ENCODE data around the gene PRPH2.

- TF ChIP-seq CTCF (IDR thresholded peaks at IDR 0.05; ENCODE audit: insufficient read depth, low read depth, low read length): no peak
- TF ChIP-seq EZH2 (IDR thresholded peaks at IDR 0.05; ENCODE audit: insufficient read depth, low read length): no peak
These were observed at the start of gene PRPH2 for GRCh38 chr6:42722497-42722896.

Data from astrocyte (in vitro differentiated cells and primary cell).